Measurements from ENCODE around the gene TPTE2.
"Not testable (repeated sequence)": the region's sequence is repeated elsewhere in the genome, so short reads cannot be mapped to it uniquely, and the experiment has no call there.

TPTE2 gene

GRCh38 chr13:19561127-19561582 lies at the start of gene TPTE2:
Gene TPTE2, minus strand, starts transcription at chr13:19561532. Its CDS starts 58,298 bp downstream, at chr13:19503234.
- not testable (repeated sequence) for DNase-seq (ENCODE audit: low read depth); H3K4me3 ChIP-seq (ENCODE audit: low read depth, low read length)

- DNase-seq (ENCODE audit: low read depth): no peak
- TF ChIP-seq CTCF (conservative IDR thresholded peaks at IDR 0.05; ENCODE audit: low read depth, low read length): no peak
- H3K4me3 ChIP-seq (ENCODE audit: low read depth, low read length): no peak overlapping the region
Measured at GRCh38 chr13:19607523-19608078, 46.3 kb upstream of the TPTE2 start.

GRCh38 chr13:19606737-19607136 lies 45.4 kb upstream of the TPTE2 start:
- no peak overlapping the region for H3K4me3 ChIP-seq (ENCODE audit: low read depth, low read length)
- no peak for TF ChIP-seq CTCF (conservative IDR thresholded peaks at IDR 0.05; ENCODE audit: low read depth, low read length)
- DNase-seq (ENCODE audit: low read depth): no peak

- no peak for TF ChIP-seq CTCF (conservative IDR thresholded peaks at IDR 0.05; ENCODE audit: low read depth, low read length)
- DNase-seq (ENCODE audit: low read depth): no peak
- H3K4me3 ChIP-seq (ENCODE audit: low read depth, low read length): no peak overlapping the region
Measured at GRCh38 chr13:19606152-19606551, 44.8 kb upstream of the TPTE2 start.

GRCh38 chr13:19605161-19605955 lies 44.0 kb upstream of the TPTE2 start:
- no peak for TF ChIP-seq CTCF (conservative IDR thresholded peaks at IDR 0.05; ENCODE audit: low read depth, low read length)
- H3K4me3 ChIP-seq (ENCODE audit: low read depth, low read length): no peak overlapping the region
- no peak for DNase-seq (ENCODE audit: low read depth)

- H3K4me3 ChIP-seq (ENCODE audit: low read depth, low read length): no peak overlapping the region
- no peak for TF ChIP-seq CTCF (conservative IDR thresholded peaks at IDR 0.05; ENCODE audit: low read depth, low read length)
- DNase-seq (ENCODE audit: low read depth): no peak
Measured at GRCh38 chr13:19604306-19604705, 43.0 kb upstream of the TPTE2 start.

GRCh38 chr13:19601749-19602725 lies 40.7 kb upstream of the TPTE2 start:
- DNase-seq (ENCODE audit: low read depth): peak; percentile 41
- no peak for TF ChIP-seq CTCF (conservative IDR thresholded peaks at IDR 0.05; ENCODE audit: low read depth, low read length)
- H3K4me3 ChIP-seq (ENCODE audit: low read depth, low read length): peak overlapping the region; percentile 67

Measured in choroid plexus epithelial cell (primary cell).